Measurements from ENCODE around the gene CAMTA1.

CAMTA1 gene

DNA sequence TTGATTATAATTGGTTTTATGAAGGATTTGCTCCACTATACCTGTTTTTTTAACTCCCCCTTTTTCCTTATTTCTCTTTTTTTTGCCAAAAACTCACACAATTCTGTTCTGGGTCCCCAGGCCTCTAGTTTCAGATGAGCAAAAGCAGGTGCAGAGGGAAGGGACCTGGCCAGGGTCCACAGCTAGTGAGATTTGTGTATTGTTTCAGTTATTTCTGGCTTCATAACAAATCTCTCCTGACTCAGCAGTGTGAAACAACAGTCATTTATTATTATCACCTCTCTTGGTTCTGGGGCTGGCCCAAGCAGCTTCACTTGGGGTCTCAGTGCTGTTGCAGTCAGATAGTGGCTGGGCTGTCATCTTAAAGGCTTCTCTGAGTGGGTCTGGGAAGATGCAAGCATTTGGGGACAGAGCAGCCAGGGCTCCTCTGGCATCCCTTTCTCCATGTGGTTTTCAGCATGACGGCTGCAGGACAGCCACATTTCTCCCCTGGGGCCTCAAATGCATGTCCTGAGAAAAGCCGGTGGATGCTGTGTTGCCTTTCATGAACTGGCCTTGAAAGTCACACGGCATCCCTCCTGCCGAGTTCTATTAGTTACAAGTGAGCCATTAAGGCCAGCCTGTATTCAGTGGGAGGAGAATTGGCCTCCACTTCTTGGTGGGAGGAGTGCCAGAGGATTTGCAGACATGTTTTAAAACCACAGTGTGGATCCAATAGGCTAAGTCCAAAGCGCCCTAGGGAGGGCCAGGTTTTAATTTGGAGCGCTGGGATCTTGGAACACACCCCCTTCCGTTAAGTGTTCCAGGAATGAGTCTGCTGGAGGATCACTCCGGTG, 137.1 kb downstream of the CAMTA1 start:
- in situ Hi-C loops (cut with MboI; ENCODE audit: low sequenced_read_pairs), result no loop called here

DNA sequence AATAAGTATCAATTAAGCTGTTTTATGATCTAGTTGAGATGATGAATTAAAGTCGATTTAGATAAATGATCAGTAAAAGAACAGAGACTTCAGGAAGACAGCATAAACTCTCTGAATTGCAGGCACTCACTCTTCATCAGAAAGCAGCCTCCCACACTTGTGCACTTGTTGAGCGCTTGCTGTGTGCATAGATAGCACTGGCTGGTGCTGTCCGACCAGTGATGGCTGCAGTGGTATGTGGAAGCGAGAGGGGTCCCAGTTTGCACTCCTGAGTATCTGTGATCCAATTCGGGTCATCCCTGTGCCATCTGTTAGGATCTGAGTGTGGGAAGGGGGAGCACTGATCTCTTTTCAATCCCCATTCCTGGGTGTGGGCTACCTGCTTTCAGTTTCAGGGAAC, 137.8 kb downstream of the CAMTA1 start:
- in situ Hi-C loops (cut with MboI; ENCODE audit: low sequenced_read_pairs), result no loop called here

DNA sequence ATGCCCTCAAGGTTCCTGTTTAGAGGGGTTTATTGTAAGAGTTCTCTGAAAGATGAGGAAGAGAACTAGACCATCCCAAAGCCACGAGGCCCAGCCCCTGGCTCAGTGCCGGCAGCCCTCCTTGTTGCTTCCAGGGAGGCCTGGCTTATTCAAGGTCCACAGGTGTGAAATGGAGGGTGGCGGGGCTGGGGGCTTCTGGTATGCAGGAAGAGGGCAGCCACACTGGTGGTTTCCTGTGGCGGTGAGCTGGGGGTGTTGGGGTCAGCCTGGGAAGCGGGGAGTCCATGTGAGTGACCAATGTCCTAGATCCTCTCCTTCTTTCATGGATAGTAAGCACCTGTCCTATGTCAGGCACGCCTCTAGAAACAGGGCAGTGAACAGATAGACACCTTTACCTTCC, 138.2 kb downstream of the CAMTA1 start:
- in situ Hi-C loops (cut with MboI; ENCODE audit: low sequenced_read_pairs), result no loop called here

DNA sequence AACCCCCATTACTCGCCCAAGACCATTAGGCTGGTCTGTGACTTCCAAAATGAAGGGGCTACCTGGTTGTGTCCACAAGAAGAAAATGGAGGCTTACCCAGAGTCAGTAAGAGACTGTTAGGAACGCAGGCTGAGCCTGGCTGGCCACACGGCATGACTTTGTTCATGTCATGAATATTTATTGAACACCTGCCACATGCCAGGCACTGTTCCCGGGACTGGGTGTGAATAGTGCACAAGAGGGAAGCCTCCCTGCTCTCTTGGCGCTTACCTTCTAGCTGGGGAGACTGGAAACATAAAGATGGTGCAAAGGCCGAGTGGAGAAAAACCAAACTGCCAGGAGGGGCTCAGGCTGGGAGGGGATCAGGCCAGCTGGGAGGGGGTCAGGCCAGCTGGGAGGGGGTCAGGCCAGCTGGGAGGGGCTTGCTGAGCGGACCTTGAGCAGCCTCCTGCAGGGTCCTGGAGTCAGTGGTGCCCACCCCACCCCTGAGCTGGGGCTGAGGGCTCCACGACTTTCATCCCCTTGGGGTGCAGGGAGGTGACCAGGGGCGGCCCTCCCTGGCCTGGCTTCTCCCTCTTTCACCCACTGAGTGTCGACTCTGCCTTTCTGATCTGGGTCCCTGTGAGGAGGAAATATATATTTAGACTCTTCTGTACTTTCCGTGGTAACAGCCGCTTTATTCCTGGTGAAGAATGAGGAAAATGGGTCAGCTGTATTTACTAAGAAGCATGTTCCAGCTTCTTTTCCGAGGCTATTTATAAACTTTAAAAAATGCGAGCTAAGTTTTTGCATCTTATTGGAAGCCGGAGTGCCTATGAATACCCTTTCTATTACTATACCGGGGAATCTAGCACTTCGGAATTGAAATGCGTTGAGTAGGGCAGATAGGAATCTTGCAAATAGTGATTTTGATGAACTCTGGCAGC, 139.0 kb downstream of the CAMTA1 start:
- in situ Hi-C loops (cut with MboI; ENCODE audit: low sequenced_read_pairs), result no loop called here

DNA sequence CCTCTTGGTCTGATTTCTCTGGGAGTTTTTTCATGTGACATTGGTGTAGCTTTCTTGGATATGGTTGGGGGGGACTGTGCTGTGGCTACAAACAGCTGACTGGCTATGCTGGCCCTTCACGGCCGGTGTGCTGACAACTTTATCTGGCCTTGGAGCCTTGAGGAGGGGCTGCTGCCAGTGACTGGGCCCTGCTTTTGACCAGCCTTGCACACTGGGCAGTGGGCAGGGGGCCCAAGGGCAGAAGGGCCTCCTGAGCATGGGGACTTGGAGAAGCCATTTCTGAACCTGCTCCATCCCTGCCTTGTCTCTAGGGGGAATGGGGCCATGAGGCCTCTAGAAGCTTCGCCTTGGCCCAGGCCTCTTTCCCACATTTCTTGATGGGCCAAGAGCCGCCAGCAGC, 139.6 kb downstream of the CAMTA1 start:
- in situ Hi-C loops (cut with MboI; ENCODE audit: low sequenced_read_pairs), result no loop called here

DNA sequence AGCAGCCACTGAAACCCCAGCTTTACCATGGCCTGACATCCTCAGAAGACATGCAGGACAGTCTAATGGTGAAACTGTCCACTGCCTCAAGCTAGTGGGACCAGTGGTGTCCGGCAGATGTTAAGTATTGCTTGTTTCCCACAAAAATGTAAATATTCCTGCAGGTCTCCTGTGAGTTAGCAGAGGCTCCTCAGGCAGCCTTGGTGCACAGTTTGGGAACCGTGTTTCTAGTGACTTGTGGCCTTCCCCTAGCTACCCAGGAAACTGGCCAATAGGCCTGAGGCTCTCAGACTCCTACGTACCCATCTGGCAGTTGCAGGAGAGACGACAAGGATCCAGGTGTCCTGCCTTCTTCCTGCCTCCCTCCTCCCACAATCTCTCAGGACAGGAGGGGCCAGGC, 142.4 kb downstream of the CAMTA1 start:
- in situ Hi-C loops (cut with MboI; ENCODE audit: low sequenced_read_pairs), result no loop called here

DNA sequence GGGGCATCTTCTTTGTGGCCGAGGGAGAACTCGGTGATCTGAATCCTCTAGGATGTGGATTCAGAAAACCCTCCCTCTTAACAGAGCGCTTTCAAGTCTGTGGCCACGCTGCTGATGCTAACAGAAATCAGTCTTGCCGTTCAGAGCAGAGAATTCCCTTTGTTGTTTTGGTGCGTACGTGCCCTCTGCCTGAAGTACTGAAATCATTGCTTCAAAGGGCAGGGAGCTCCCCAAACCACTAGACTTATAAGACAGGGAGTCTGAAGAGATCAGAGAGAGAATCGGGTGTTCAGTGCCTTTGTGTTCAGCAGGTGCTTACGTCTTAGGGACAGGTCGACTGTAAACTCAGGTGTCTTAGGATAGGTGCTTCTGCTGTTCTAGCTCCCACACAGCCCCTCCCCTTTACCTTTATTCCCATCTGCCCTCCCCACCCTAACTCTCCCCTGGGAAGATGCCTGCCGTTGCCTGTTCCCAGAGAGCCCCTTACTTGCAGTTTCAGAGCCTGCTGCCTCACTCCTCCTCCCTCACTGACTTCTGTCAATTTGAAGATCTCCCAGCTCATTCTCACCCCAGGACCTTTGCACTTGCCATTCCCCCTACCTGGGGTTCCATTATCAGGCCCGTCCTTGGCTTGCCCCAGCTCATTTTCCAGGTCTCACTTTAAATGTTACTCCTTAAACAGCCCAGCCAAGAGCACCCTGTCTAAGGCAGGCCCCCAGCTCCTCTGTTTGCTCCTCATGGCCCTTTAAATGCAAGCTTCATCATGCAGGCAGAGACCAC, 143.0 kb downstream of the CAMTA1 start:
- in situ Hi-C loops (cut with MboI; ENCODE audit: low sequenced_read_pairs), result no loop called here

DNA sequence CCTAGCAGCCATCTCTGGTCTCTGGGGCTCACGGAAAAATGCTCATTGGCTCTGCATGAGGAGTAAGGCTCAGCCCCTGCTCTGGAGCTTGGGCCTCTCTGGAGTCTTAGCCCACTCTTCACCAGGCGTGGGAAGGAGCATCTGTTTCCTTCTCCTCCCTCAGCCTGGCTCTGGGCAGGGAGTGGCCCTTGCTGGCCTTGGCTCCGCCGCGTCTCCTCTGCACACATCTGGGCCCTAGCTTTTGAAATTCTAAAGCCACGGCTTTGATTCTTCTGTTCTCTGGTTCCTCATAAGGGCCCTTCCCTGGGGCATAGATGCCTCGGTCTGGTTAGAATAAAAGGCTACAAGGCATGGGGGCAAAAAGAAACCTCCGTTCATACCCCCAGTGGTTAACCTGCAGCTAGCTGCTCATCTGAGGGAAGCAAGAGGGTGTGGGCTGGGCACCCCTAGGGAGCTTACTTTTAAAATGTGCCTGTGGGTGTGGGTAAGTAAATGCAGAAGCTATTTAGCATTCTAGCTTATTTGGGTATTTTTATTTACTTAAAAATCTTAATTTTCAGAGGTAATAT, 145.6 kb downstream of the CAMTA1 start:
- in situ Hi-C loops (cut with MboI; ENCODE audit: low sequenced_read_pairs), result no loop called here

DNA sequence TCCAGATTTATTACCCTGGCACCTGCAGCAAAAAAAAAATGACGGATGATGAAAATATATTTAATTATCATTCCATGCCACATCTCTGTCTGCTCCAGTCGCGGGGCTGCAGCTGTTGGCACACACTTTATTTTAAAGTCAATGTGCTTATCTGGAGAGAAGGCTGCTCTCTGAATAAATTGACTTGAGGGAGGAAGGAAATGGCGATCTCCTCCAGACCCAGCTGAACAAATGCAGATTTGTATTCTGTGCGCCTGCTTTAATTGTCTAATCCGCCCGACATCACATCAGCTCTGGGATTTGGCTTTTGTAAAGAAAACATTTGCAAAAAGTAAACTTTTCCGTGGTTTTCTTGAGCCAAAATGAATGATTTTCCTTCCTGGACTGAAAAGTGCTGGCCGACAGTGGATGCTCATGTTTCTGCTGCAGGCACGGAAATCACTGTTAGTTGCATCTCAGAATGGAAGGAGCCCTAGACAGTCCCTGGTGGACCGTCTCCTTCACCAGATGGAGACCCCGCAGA, 150.2 kb downstream of the CAMTA1 start:
- in situ Hi-C loops (cut with MboI; ENCODE audit: low sequenced_read_pairs), result no loop called here

DNA sequence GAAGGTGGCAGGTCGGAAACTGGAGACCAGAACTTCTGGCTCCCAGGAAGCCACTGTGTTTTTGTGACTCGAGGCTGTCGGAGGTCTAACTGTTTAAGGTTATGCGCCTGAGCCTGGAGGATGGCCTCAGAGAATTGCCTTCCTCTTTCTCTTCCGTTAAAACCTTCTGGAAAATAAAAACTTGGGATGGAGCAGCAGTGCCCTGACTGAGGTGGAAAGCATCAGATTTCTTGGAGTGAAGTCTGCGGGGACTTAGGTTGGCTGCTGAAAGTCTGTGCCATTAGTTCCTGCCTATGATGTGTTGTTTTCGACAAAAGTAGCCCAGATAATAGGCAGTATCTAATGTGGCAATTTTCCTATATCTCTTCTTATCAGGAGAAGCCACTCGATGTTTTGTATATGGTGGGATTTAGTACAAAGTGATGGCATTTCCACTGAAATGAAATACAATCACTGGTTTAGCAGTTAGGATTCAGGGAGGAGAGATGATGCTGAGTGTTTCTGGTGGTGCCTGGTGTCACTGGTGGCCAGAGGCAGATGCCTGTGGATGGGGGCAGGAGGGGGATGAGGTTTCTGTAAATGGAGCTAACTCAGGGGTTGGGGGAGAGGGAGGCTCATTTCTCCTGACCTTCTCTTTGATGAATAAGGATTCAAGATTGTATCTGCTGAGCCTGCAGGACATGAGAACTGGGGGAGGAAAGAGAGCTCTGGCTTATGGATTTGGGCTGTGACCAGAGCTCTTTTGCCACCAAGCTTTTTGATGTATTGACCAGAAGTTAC, 150.8 kb downstream of the CAMTA1 start:
- in situ Hi-C loops (cut with MboI; ENCODE audit: low sequenced_read_pairs), result no loop called here

DNA sequence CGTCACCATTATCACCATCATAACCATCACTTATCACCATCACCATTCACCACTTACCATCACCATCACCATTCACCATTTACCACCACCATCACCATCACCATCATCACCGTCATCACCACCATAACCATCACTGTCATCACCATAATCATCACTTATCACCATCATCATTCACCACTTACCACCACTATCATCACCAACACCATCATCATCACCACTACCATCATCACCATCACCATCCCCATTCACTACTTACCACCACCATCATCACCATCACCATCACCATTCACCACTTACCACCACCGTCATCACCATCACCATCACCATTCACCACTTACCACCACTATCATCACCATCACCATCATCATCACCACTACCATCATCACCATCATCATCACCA, 151.8 kb downstream of the CAMTA1 start:
- in situ Hi-C loops (cut with MboI; ENCODE audit: low sequenced_read_pairs), result no loop called here

DNA sequence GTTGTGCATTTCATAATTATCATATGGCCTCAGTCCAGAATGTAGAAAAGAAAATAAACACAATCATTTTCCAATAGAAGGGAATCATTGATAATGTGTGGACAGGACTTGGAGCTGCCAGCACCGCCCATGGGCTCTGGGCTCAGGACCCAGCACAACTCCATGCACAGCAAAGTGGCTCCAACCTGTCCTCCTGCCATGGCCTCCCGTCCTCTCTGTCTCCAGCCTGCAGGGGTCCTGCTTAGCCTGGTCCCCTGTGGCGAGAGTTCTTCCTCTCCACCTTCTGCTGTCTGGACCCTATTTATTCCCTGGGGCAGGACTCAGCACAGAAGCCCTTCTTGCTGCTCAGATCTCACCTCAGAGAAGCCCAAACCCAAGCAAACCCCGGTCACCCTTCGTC, 154.1 kb downstream of the CAMTA1 start:
- in situ Hi-C loops (cut with MboI; ENCODE audit: low sequenced_read_pairs), result no loop called here

DNA sequence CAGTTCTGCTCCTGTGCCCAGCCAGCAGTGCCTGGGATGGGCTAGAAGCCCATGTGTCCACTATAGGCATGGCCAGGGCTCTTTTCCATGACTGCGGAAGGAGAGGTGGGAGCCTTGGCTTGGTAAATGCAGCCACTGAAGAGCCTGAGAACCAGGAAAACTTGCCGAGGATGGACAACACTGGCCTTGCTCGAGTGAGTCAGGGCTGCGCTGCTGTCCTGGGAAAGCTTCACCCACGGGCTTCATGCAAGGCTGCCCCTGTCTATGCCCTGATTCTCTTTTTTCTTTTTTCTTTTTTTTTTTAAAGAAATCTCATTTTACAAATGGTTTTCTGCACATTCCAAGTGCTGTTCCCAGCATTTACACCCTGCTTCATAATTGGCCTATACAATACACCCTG, 156.5 kb downstream of the CAMTA1 start:
- in situ Hi-C loops (cut with MboI; ENCODE audit: low sequenced_read_pairs), result no loop called here

DNA sequence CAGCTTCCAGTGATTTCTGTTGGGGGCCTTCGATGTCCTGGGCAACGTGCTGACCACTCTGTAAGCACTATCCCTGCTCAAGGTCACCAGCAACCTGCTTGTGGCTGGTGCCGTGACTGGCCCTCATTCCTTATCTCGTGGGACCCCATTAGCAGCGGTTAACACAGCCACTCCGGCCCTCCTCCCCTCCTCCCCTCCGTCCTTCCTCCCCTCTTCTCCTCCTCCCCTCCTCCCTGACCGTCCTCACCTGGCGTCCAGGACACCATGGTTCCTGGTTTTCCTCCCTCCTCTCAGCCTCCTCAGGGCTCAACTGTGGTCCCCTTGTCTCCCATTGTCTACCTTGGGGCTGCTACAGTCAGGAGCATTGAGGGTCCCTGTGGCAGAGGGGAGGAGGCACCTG, 157.7 kb downstream of the CAMTA1 start:
- in situ Hi-C loops (cut with MboI; ENCODE audit: low sequenced_read_pairs), result no loop called here

DNA sequence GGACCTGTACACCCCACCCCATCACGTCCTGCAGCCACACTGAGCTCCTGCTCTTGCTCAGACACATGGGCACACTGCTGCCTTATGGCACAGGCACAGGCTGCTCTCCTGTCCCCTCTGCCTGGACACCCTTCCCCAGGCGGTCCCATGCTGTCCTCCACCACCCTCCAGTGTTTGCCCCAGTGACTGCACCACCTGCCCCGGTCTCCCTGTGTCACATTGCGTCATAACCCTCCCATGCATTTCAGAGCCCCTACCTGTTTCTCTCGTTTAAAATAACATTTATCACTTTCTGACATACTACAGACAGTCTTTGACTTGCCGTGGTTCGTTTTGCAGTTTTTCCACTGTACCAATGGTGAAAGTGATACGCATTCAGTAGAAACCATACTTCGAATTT, 159.2 kb downstream of the CAMTA1 start:
- in situ Hi-C loops (cut with MboI; ENCODE audit: low sequenced_read_pairs), result no loop called here

DNA sequence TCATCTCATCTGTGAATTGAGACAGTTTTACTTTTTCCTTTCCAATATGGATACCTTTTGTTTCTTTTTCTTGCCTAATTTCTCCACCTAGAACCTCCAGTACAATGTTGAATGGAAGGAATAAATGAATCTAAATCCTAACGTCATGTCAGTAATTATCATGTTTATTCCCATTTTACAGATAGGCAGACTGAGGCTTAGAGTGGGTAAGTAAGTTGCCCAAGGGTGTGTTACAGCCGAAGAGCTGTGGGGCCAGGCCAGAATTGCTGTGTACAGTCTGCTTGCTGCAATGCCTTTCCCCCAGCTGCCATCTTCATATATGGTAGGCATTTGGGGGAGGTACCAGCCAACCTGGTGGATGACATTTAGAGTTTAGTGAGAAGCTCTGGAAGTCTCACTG, 162.7 kb downstream of the CAMTA1 start:
- in situ Hi-C loops (cut with MboI; ENCODE audit: low sequenced_read_pairs), result no loop called here

DNA sequence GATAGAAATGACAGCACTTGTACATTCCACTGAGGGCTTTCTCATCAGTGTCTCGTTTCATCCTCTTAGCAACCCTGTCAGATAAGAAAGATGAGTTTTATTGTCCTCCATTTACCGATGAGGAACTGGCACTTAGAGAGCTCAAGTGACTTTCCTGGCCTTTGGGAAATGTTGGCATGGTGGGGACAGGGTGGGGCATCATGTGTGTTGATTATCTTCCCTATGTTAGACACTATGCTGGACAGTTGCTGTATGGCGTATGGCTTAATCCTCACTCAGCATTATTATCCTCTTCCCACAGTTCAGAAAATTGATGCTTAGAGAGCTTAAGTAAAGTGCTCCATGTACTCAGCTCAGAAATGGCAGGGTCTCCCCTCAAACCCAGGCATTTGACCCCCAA, 163.2 kb downstream of the CAMTA1 start:
- in situ Hi-C loops (cut with MboI; ENCODE audit: low sequenced_read_pairs), result no loop called here

DNA sequence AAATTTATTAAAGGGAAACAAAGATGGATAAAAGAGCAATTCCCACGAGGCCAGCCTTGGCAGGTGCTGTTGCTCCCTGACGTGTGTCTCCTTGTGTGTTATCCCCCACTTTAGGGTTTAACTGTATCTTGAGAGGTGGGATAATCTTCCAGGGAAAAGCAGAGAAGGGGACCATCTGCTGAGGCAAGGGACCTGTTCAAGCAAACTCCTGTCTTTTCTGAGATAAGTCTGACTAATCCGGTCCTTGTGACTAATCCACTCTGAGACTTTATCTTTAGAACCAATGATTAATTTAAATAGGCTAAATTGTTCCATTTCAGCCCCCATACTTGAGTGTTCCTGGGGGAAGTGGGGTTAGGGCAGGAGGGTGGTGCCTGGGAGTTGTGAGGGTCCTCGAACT, 163.6 kb downstream of the CAMTA1 start:
- in situ Hi-C loops (cut with MboI; ENCODE audit: low sequenced_read_pairs), result no loop called here

DNA sequence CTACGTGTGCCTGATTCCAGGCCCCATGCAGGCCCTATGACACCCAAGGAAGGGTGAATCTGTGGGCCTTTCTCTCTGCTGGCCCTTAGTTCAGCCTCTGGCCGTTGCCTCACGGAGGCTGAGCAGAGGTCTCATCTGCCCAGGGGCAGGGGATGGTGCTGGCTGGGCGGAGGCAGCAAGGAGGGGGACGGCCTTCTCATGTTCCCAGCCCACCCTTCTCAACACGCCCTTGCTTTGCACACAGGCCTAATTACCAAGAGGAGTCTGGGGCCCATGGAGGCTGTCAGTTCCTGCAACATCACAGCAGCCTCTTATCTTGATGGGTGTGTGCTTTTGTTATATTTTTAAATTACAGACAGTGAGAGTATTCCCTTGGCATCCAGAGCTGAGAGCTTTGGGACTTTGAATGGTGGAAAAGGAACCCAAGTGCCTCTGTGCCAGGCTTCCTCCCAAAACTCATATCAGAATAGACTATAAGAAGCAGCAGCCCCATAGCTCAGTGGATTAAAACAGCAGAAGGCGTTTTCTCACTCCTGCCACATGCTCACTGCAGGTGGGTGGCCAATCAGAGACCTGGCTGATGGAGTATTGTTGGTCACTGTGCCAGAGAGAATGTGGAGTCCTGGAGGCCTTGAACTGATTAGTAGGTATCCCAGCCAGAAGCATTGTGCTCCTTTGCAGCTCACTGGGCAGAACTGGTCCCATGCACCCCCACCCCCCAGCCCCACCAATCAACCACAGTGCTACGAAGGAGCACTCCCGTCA, 164.9 kb downstream of the CAMTA1 start:
- in situ Hi-C loops (cut with MboI; ENCODE audit: low sequenced_read_pairs), result no loop called here
